IMR-90 (cell line): ENCODE measurements around the gene FOXC2.

ENCODE experiments used
- CEBPB ChIP-seq: IDR thresholded peaks from 2 replicates; pipeline ENCODE4 v1.6.1; 2012; ENCODE audit warnings: low read depth, low read length, improper control_type of control experiment
- CTCF ChIP-seq: conservative IDR thresholded peaks from 2 replicates; pipeline ENCODE4 v1.5.1; 2012; ENCODE audit warnings: mild to moderate bottlenecking, low read depth, low read length, improper control_type of control experiment
- MAFK ChIP-seq: IDR thresholded peaks from 2 replicates; pipeline ENCODE4 v1.6.1; 2012; ENCODE audit warnings: low read depth, low read length, improper control_type of control experiment
- MAZ ChIP-seq: IDR thresholded peaks from 2 replicates; pipeline ENCODE4 v1.6.1; 2012; ENCODE audit warnings: low read depth, mild to moderate bottlenecking, low read length, improper control_type of control experiment, moderate library complexity, borderline replicate concordance
- POLR2A ChIP-seq: IDR thresholded peaks from 2 replicates; pipeline ENCODE4 v1.6.1; 2012; ENCODE audit warnings: mild to moderate bottlenecking, low read depth, low read length
- RFX5 ChIP-seq: IDR thresholded peaks from 2 replicates; pipeline ENCODE4 v1.8.0; 2012; ENCODE audit warnings: low read depth, mild to moderate bottlenecking, low read length, moderate library complexity
- USF2 ChIP-seq: fragments of 150-350 bp; IDR thresholded peaks from 2 replicates; pipeline ENCODE4 v1.6.1; 2017; ENCODE audit warnings: mild to moderate bottlenecking, antibody characterized with exemption, low read length, low read depth

GRCh38 chr16:86585821-86586611, 19.4 kb downstream of the FOXC2 start:
- TF ChIP-seq RFX5 = no peak
- peak; percentile 56; the same call in 1 of the 2 replicates for TF ChIP-seq POLR2A
- no peak for TF ChIP-seq CTCF
- TF ChIP-seq MAZ = no peak
- no peak for TF ChIP-seq CEBPB
- TF ChIP-seq USF2 = no peak
- peak; percentile 66 for TF ChIP-seq MAFK
